ENCODE data around the gene LMOD2.

Gene LMOD2

GRCh38 chr7:123682690-123683089, 27.0 kb downstream of the LMOD2 start:
- Histone ChIP-seq H3K79me2 (ENCODE audit: low read length) (no peaks in the 10 kb centered on the region), H3K36me3 (replicated peaks; ENCODE audit: insufficient read depth, low read length) (peaks cover 3% of the 10 kb centered on the region; the same call in 1 of the 2 replicates), H3K4me3 (ENCODE audit: low read length) (no peak overlapping the region), H3K4me1 (ENCODE audit: low read length) (no peaks in the 10 kb centered on the region), H3K9me3 (replicated peaks; ENCODE audit: insufficient read depth, low read length) (no peaks in the 10 kb centered on the region), H3K27ac (ENCODE audit: low read length) (no peak overlapping the region), H3F3A (ENCODE audit: insufficient read depth, low read length) (0 out of 2 replicates have a peak, but pooled peaks cover 5% of the 10 kb centered on the region), H3K9ac (ENCODE audit: low read length) (no peak overlapping the region), H3K4me2 (ENCODE audit: low read depth, low read length) (no peak overlapping the region), H3K9me2 (replicated peaks; ENCODE audit: insufficient read depth, low read length) (no peaks in the 10 kb centered on the region), H4K20me1 (ENCODE audit: insufficient read depth, low read length) (no peaks in the 10 kb centered on the region), H2AFZ (ENCODE audit: low read length) (no peak overlapping the region), H3K27me3 (replicated peaks; ENCODE audit: insufficient read depth, low read length) (no peaks in the 10 kb centered on the region)
- peak; percentile 65 for DNase-seq
- TF ChIP-seq CTCF (IDR thresholded peaks at IDR 0.05; ENCODE audit: low read length) (peak; percentile 60), EZH2phosphoT487 (IDR thresholded peaks at IDR 0.05; ENCODE audit: low read length) (no peak), EZH2 (optimal IDR thresholded peaks at IDR 0.05; ENCODE audit: low read depth, low read length) (no peak)

GRCh38 chr7:123687161-123687560, 31.5 kb downstream of the LMOD2 start:
- Histone ChIP-seq H2AFZ (ENCODE audit: low read length) (no peak overlapping the region), H3K27me3 (replicated peaks; ENCODE audit: insufficient read depth, low read length) (no peaks in the 10 kb centered on the region), H3K4me1 (ENCODE audit: low read length) (no peaks in the 10 kb centered on the region), H3K79me2 (ENCODE audit: low read length) (no peaks in the 10 kb centered on the region), H3K27ac (ENCODE audit: low read length) (no peak overlapping the region), H3F3A (ENCODE audit: insufficient read depth, low read length) (0 out of 2 replicates have a peak, but pooled peaks cover 5% of the 10 kb centered on the region), H3K4me3 (ENCODE audit: low read length) (no peak overlapping the region), H3K4me2 (ENCODE audit: low read depth, low read length) (no peak overlapping the region), H3K36me3 (replicated peaks; ENCODE audit: insufficient read depth, low read length) (peaks cover 3% of the 10 kb centered on the region; the same call in 1 of the 2 replicates), H3K9ac (ENCODE audit: low read length) (no peak overlapping the region), H3K9me3 (replicated peaks; ENCODE audit: insufficient read depth, low read length) (no peaks in the 10 kb centered on the region), H4K20me1 (ENCODE audit: insufficient read depth, low read length) (peaks cover 4% of the 10 kb centered on the region; the same call in 1 of the 2 replicates), H3K9me2 (replicated peaks; ENCODE audit: insufficient read depth, low read length) (no peaks in the 10 kb centered on the region)
- TF ChIP-seq EZH2 (optimal IDR thresholded peaks at IDR 0.05; ENCODE audit: low read depth, low read length) (no peak), EZH2phosphoT487 (IDR thresholded peaks at IDR 0.05; ENCODE audit: low read length) (no peak), CTCF (IDR thresholded peaks at IDR 0.05; ENCODE audit: low read length) (no peak)
- no peak for DNase-seq

- Histone ChIP-seq H3K9me2 (replicated peaks; ENCODE audit: insufficient read depth, low read length) (no peaks in the 10 kb centered on the region), H3K4me2 (ENCODE audit: low read depth, low read length) (no peak overlapping the region), H3K9ac (ENCODE audit: low read length) (no peak overlapping the region), H3F3A (ENCODE audit: insufficient read depth, low read length) (0 out of 2 replicates have a peak, but pooled peaks cover 5% of the 10 kb centered on the region), H3K79me2 (ENCODE audit: low read length) (no peaks in the 10 kb centered on the region), H3K4me1 (ENCODE audit: low read length) (no peaks in the 10 kb centered on the region), H3K27ac (ENCODE audit: low read length) (no peak overlapping the region), H3K9me3 (replicated peaks; ENCODE audit: insufficient read depth, low read length) (no peaks in the 10 kb centered on the region), H3K27me3 (replicated peaks; ENCODE audit: insufficient read depth, low read length) (no peaks in the 10 kb centered on the region), H3K4me3 (ENCODE audit: low read length) (no peak overlapping the region), H4K20me1 (ENCODE audit: insufficient read depth, low read length) (peaks cover 4% of the 10 kb centered on the region; the same call in 1 of the 2 replicates), H3K36me3 (replicated peaks; ENCODE audit: insufficient read depth, low read length) (peaks cover 3% of the 10 kb centered on the region; the same call in 1 of the 2 replicates), H2AFZ (ENCODE audit: low read length) (no peak overlapping the region)
- DNase-seq: no peak
- TF ChIP-seq CTCF (IDR thresholded peaks at IDR 0.05; ENCODE audit: low read length) (no peak), EZH2phosphoT487 (IDR thresholded peaks at IDR 0.05; ENCODE audit: low read length) (no peak), EZH2 (optimal IDR thresholded peaks at IDR 0.05; ENCODE audit: low read depth, low read length) (no peak)
These were observed 32.1 kb downstream of the LMOD2 start for GRCh38 chr7:123687727-123688126.
